Activated CD8-positive, alpha-beta T cell treated with anti-CD3 and anti-CD28 coated beads, Interleukin-2, amount 10 ng/mL, durations not matched to agents 7 days and 5 days (primary cell): ENCODE data around the gene EIF4A2. TPM values are rescaled to one million over a fixed set of nuclear protein-coding genes. Genes with fewer than 3 reads are reported as not detected.
A peak's percentile ranks its signal among the peaks of the same experiment; 100 is the strongest.

Experiments used
- ATAC-seq: fragments of 150-1000 bp; cut with Tn5 transposase; one replicate; pipeline ENCODE4 v1.10.0; 2021; ENCODE audit warnings: moderate library complexity
- CTCF ChIA-PET: fragments of 350-600 bp; sonication (Branson Sonifier 250); formaldehyde crosslinking; loops from one replicate; lab custom pipeline; 2021; ENCODE audit warnings: antibody characterized with exemption; lab: Charles Lee
- POLR2A ChIA-PET: fragments of 350-600 bp; sonication (Branson Sonifier 250); formaldehyde crosslinking; loops from one replicate; lab custom pipeline; 2021; ENCODE audit warnings: antibody characterized with exemption; lab: Charles Lee
- DNase-seq: peaks from one replicate; pipeline ENCODE4 v3.0.0-alpha.2; 2020
- H3K27ac Mint-ChIP-seq: one replicate; pipeline ENCODE4 v1.8.0; 2021; ENCODE audit warnings: mild to moderate bottlenecking, mixed read lengths
- H3K27me3 Mint-ChIP-seq: one replicate; pipeline ENCODE4 v1.8.0; 2021; ENCODE audit warnings: low read depth, mixed read lengths
- H3K36me3 Mint-ChIP-seq: one replicate; pipeline ENCODE4 v1.8.0; 2021; ENCODE audit warnings: low read depth, mixed read lengths
- H3K4me1 Mint-ChIP-seq: one replicate; pipeline ENCODE4 v1.8.0; 2021; ENCODE audit warnings: low read depth, mixed read lengths
- H3K4me3 Mint-ChIP-seq: one replicate; pipeline ENCODE4 v1.8.0; 2021; ENCODE audit warnings: mild to moderate bottlenecking, mixed read lengths
- H3K9me3 Mint-ChIP-seq: one replicate; pipeline ENCODE4 v1.8.0; 2022; ENCODE audit warnings: mixed read lengths; ENCODE audit not compliant: insufficient read depth
- total RNA-seq, 2 experiments: library from RNA; stranded (reverse); gene quantifications; one replicate each; pipeline ENCODE4 v1.2.3, GENCODE V29; 2021

The EIF4A2 gene
- total RNA-seq, 2 experiments from 2014 or later = 365 to 383 TPM

DNA sequence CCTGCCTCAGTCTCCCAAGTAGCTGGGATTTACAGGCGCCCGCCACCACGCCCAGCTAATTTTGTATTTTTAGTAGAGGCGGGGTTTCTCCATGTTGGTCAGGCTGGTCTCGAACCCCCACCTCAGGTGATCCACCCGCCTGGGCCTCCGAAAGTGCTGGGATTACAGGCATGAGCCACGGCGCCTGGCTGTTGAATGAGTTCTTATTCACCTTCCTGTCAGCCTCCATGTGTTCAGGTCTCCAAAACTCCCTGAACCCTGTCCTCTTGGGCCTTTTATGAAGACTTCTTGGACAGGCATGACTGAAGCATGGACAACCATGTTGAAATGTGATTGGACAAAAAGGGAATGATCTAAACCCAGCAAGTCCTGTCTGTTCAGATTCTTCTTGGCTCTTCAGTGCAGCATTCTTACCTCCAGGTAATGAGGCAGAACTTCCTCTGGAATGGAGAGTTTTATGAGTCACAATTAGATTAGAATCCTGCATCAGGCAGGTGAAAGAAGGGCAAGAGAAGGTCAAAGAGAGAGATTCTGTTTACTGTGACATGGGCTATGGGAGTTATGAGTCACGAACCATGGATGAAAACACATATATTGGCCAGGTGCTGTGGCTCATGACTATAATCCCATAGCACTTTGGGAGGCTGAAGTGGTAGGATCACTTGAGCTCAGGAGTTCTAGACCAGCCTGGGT lies 23.1 kb upstream of the EIF4A2 start:
- Mint-ChIP-seq H3K27me3 (no peaks in the 10 kb centered on the region), H3K36me3 (no peaks in the 10 kb centered on the region), H3K27ac (no peak overlapping the region), H3K9me3 (no peaks in the 10 kb centered on the region), H3K4me1 (peaks cover 4% of the 10 kb centered on the region), H3K4me3 (no peak overlapping the region)
- DNase-seq = no peak
- ATAC-seq = no peak
- POLR2A ChIA-PET = no interaction called here
- CTCF ChIA-PET = no interaction called here

GRCh38 chr3:186760897-186761447 lies 22.4 kb upstream of the EIF4A2 start:
- no peaks in the 10 kb centered on the region for H3K36me3 Mint-ChIP-seq
- POLR2A ChIA-PET = no interaction called here

DNA sequence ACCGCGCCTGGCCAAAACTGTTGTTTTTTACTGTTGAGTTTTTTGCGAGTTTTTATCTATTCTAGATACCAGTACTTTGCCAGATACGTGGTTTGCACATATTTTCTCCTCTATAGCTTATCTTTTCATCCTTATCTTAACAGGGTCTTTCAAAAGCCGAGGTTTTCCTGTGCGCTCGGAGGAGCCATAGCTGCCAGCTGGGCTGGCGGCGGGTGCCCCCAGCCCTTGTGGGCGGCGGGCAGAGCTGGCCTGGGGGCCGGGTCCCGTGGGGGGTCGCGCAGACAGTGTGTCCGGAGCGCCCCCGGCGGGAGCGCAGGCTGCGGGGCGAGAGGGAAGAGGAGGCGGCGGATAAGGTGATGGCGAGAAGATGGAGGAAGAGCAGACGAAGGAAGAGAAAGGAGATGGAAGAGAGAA lies 11.1 kb upstream of the EIF4A2 start:
- POLR2A ChIA-PET = interaction anchor here (0.8 to 5.5 kb wide), 7 partner anchors 9 to 835 kb away, joined by 3 to 131 read pairs (median 7); partner anchors contain the start of genes DNAJB11, EIF4A2 and TRA2B
- ATAC-seq (peak; percentile 62), DNase-seq (no peak)
- Mint-ChIP-seq H3K36me3 (no peaks in the 10 kb centered on the region), H3K27me3 (peaks cover 3% of the 10 kb centered on the region), H3K27ac (peak overlapping the region; percentile 88), H3K4me3 (peak overlapping the region; percentile 76), H3K9me3 (no peaks in the 10 kb centered on the region), H3K4me1 (peaks cover 22% of the 10 kb centered on the region)
- CTCF ChIA-PET = interaction anchor here (1.0 to 2.3 kb wide), 6 partner anchors 10 to 367 kb away, joined by 3 to 9 read pairs (median 6); partner anchors contain the start of genes EIF4A2 and RPL39L

More at GRCh38 chr3:186760897-186761447, 22.4 kb upstream of the EIF4A2 start:
- no peak overlapping the region for H3K4me3 Mint-ChIP-seq
- H3K27ac Mint-ChIP-seq = no peak overlapping the region
- DNase-seq = no peak
- peaks cover 4% of the 10 kb centered on the region for H3K4me1 Mint-ChIP-seq
- no peaks in the 10 kb centered on the region for H3K27me3 Mint-ChIP-seq
- CTCF ChIA-PET = no interaction called here
- H3K9me3 Mint-ChIP-seq = no peaks in the 10 kb centered on the region
- no peak for ATAC-seq

GRCh38 chr3:186772701-186773417 lies 10.5 kb upstream of the EIF4A2 start:
- Mint-ChIP-seq H3K36me3 (no peaks in the 10 kb centered on the region), H3K27me3 (peaks cover 3% of the 10 kb centered on the region), H3K4me3 (peak overlapping the region; percentile 76), H3K4me1 (peaks cover 22% of the 10 kb centered on the region), H3K27ac (peak overlapping the region; percentile 88), H3K9me3 (no peaks in the 10 kb centered on the region)
- peak; percentile 80 for DNase-seq
- POLR2A ChIA-PET = interaction anchor here (0.6 to 5.5 kb wide), 9 partner anchors 8 to 835 kb away, joined by 3 to 131 read pairs (median 7); partner anchors contain the start of genes DNAJB11, EIF4A2 and TRA2B
- ATAC-seq = peak; percentile 94
- CTCF ChIA-PET = interaction anchor here (1.0 to 2.3 kb wide), 7 partner anchors 10 to 367 kb away, joined by 3 to 9 read pairs (median 6); partner anchors contain the start of genes EIF4A2 and RPL39L

GRCh38 chr3:186775999-186776398 lies 7.4 kb upstream of the EIF4A2 start:
- DNase-seq (no peak), ATAC-seq (no peak)
- Mint-ChIP-seq H3K4me3 (no peak overlapping the region), H3K27ac (no peak overlapping the region), H3K9me3 (no peaks in the 10 kb centered on the region), H3K36me3 (no peaks in the 10 kb centered on the region), H3K27me3 (peaks cover 3% of the 10 kb centered on the region), H3K4me1 (peaks cover 22% of the 10 kb centered on the region)
- POLR2A ChIA-PET = no interaction called here
- CTCF ChIA-PET = no interaction called here

GRCh38 chr3:186779204-186779603 lies 4.2 kb upstream of the EIF4A2 start:
- H3K4me3 Mint-ChIP-seq = no peak overlapping the region
- DNase-seq (no peak), ATAC-seq (no peak)
- no peaks in the 10 kb centered on the region for H3K9me3 Mint-ChIP-seq
- ChIA-PET POLR2A (no interaction called here), CTCF (no interaction called here)
- peaks cover 3% of the 10 kb centered on the region for H3K27me3 Mint-ChIP-seq
- peaks cover 7% of the 10 kb centered on the region for H3K4me1 Mint-ChIP-seq
- H3K27ac Mint-ChIP-seq = no peak overlapping the region
- peaks cover 9% of the 10 kb centered on the region for H3K36me3 Mint-ChIP-seq

GRCh38 chr3:186782542-186783057 lies 777 bp upstream of the EIF4A2 start:
- no peak for DNase-seq
- H3K9me3 Mint-ChIP-seq = no peaks in the 10 kb centered on the region
- ATAC-seq = no peak
- peaks cover 43% of the 10 kb centered on the region for H3K36me3 Mint-ChIP-seq
- H3K27me3 Mint-ChIP-seq = no peaks in the 10 kb centered on the region
- ChIA-PET POLR2A (interaction anchor here (0.6 to 5.2 kb wide), 30 partner anchors 10 to 1017 kb away, joined by 3 to 131 read pairs (median 5); partner anchors contain the start of genes AHSG, DNAJB11, RFC4 and RTP4), CTCF (interaction anchor here (1.0 to 1.8 kb wide), 2 partner anchors 10 to 166 kb away, joined by 4 to 6 read pairs; no protein-coding TSS in a partner anchor)
- H3K27ac Mint-ChIP-seq = peak overlapping the region; percentile 97
- H3K4me1 Mint-ChIP-seq = peaks cover 31% of the 10 kb centered on the region
- H3K4me3 Mint-ChIP-seq = peak overlapping the region; percentile 91

GRCh38 chr3:186783731-186784515 lies 546 bp downstream of the EIF4A2 start:
- Mint-ChIP-seq H3K9me3 (no peaks in the 10 kb centered on the region), H3K27ac (peak overlapping the region; percentile 97), H3K36me3 (peaks cover 56% of the 10 kb centered on the region), H3K27me3 (no peaks in the 10 kb centered on the region), H3K4me1 (peaks cover 44% of the 10 kb centered on the region), H3K4me3 (peak overlapping the region; percentile 91)
- ATAC-seq = peak; percentile 69
- ChIA-PET CTCF (interaction anchor here (1.0 to 2.1 kb wide), 4 partner anchors 12 to 214 kb away, joined by 4 to 9 read pairs (median 5); partner anchors contain the start of gene DNAJB11), POLR2A (interaction anchor here (0.5 to 5.2 kb wide), 48 partner anchors 8 to 1016 kb away, joined by 3 to 131 read pairs (median 4); partner anchors contain the start of genes AHSG, DNAJB11, RFC4 and RPL39L)
- DNase-seq = peak; percentile 88

DNA sequence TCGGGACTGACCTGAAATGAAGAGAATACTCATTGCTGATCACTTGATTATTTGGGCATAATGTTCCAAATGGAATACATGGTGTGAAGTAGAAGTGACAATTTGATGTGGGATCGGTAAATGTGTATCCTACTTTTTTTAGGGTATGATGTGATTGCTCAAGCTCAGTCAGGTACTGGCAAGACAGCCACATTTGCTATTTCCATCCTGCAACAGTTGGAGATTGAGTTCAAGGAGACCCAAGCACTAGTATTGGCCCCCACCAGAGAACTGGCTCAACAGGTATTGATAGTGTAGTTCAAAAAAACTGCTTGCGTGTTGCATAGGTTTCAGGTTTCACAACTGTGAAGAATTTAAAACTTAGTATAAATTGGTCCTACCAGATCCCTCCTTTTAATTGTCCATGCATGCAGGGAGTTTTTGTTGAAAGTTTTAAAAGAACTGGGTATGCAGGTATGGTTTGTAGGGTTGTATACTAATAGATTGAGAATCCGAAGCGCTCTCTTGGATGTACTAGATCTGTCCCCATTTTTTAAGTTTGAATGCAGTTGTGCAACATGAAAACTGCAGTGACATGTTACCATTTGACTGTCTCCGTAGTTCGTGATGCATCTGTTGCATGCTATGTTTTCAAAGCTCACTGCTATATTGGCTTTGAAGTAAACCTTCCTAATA lies 1.6 kb downstream of the EIF4A2 start:
- H3K27ac Mint-ChIP-seq = peak overlapping the region; percentile 97
- peaks cover 66% of the 10 kb centered on the region for H3K36me3 Mint-ChIP-seq
- H3K9me3 Mint-ChIP-seq = no peaks in the 10 kb centered on the region
- ATAC-seq (no peak), DNase-seq (no peak)
- ChIA-PET POLR2A (interaction anchor here (0.6 to 5.2 kb wide), 16 partner anchors 12 to 853 kb away, joined by 3 to 131 read pairs (median 8); partner anchors contain the start of genes DNAJB11, RFC4, RPL39L and TBCCD1), CTCF (interaction anchor here (0.8 to 2.1 kb wide), 5 partner anchors 13 to 170 kb away, joined by 3 to 9 read pairs (median 4); no protein-coding TSS in a partner anchor)
- peak overlapping the region; percentile 91 for H3K4me3 Mint-ChIP-seq
- no peaks in the 10 kb centered on the region for H3K27me3 Mint-ChIP-seq
- H3K4me1 Mint-ChIP-seq = peaks cover 49% of the 10 kb centered on the region

GRCh38 chr3:186785495-186786018 lies 2.2 kb downstream of the EIF4A2 start:
- peaks cover 49% of the 10 kb centered on the region for H3K4me1 Mint-ChIP-seq
- H3K27me3 Mint-ChIP-seq = no peaks in the 10 kb centered on the region
- H3K36me3 Mint-ChIP-seq = peaks cover 72% of the 10 kb centered on the region
- POLR2A ChIA-PET = interaction anchor here (0.6 to 5.2 kb wide), 7 partner anchors 13 to 849 kb away, joined by 3 to 123 read pairs (median 31); partner anchors contain the start of genes RFC4 and TRA2B
- H3K9me3 Mint-ChIP-seq = no peaks in the 10 kb centered on the region
- peak overlapping the region; percentile 97 for H3K27ac Mint-ChIP-seq
- H3K4me3 Mint-ChIP-seq = peak overlapping the region; percentile 91
- DNase-seq (no peak), ATAC-seq (no peak)
- CTCF ChIA-PET = interaction anchor here (0.8 to 2.1 kb wide), 6 partner anchors 13 to 171 kb away, joined by 3 to 9 read pairs (median 4); no protein-coding TSS in a partner anchor
